H9 (cell line): ENCODE measurements around the gene PLP2. TPM values are rescaled to one million over a fixed set of nuclear protein-coding genes. Genes with fewer than 3 reads are reported as not detected.

ENCODE experiments used
- DNase-seq: peaks from one replicate; pipeline ENCODE4 v3.0.0-alpha.2; 2017
- H2AFZ ChIP-seq: one replicate; pipeline ENCODE4 v1.6.1; 2013; ENCODE audit warnings: mild to moderate bottlenecking, low read length, control low read depth, moderate library complexity
- H2AK5ac ChIP-seq: 2 replicates; pipeline ENCODE4 v1.6.1; 2013; ENCODE audit warnings: low read length, control low read depth, mixed read lengths; ENCODE audit not compliant: insufficient read length
- H2BK120ac ChIP-seq: one replicate; pipeline ENCODE4 v1.6.1; 2013; ENCODE audit warnings: low read depth, mild to moderate bottlenecking, low read length, control low read depth, inconsistent platforms; ENCODE audit not compliant: poor library complexity, severe bottlenecking
- H2BK12ac ChIP-seq: 2 replicates; pipeline ENCODE4 v1.6.1; 2013; ENCODE audit warnings: low read length, control low read depth, mixed read lengths, low read depth; ENCODE audit not compliant: insufficient read length
- H2BK15ac ChIP-seq: 2 replicates; pipeline ENCODE4 v1.6.1; 2013; ENCODE audit warnings: low read depth, low read length, control low read depth
- H2BK20ac ChIP-seq: one replicate; pipeline ENCODE4 v1.6.1; 2013; ENCODE audit warnings: low read depth, mild to moderate bottlenecking, low read length, control low read depth, inconsistent platforms; ENCODE audit not compliant: poor library complexity, severe bottlenecking
- H2BK5ac ChIP-seq: 2 replicates; pipeline ENCODE4 v1.6.1; 2013; ENCODE audit warnings: low read length, control low read depth, mixed read lengths; ENCODE audit not compliant: insufficient read length
- H3K14ac ChIP-seq: 2 replicates; pipeline ENCODE4 v1.6.1; 2013; ENCODE audit warnings: low read length, control low read depth; ENCODE audit not compliant: insufficient read depth
- H3K18ac ChIP-seq: 2 replicates; pipeline ENCODE4 v1.6.1; 2013; ENCODE audit warnings: low read depth, mild to moderate bottlenecking, mixed read lengths, low read length, control low read depth; ENCODE audit not compliant: insufficient read length
- H3K23ac ChIP-seq: 2 replicates; pipeline ENCODE4 v1.6.1; 2013; ENCODE audit warnings: low read length, control low read depth, mixed read lengths, low read depth; ENCODE audit not compliant: insufficient read length
- H3K23me2 ChIP-seq: 2 replicates; pipeline ENCODE4 v1.6.1; 2013; ENCODE audit warnings: low read depth, mild to moderate bottlenecking, mixed read lengths, low read length, control low read depth; ENCODE audit not compliant: insufficient read length, poor library complexity, severe bottlenecking
- H3K27ac ChIP-seq: 2 replicates; pipeline ENCODE4 v1.5.1; 2013; ENCODE audit warnings: low read length, control low read depth, mixed read lengths, low read depth; ENCODE audit not compliant: insufficient read length
- H3K27me3 ChIP-seq: 2 replicates; pipeline ENCODE4 v1.6.1; 2013; ENCODE audit warnings: low read length, control low read depth, inconsistent platforms; ENCODE audit not compliant: insufficient read depth
- H3K4ac ChIP-seq: 2 replicates; pipeline ENCODE4 v1.6.1; 2013; ENCODE audit warnings: low read depth, mild to moderate bottlenecking, control low read depth, inconsistent platforms, low read length, moderate library complexity
- H3K4me1 ChIP-seq: 2 replicates; pipeline ENCODE4 v1.6.1; 2013; ENCODE audit warnings: low read length, control low read depth, inconsistent platforms; ENCODE audit not compliant: insufficient read depth
- H3K4me2 ChIP-seq: 2 replicates; pipeline ENCODE4 v1.6.1; 2013; ENCODE audit warnings: low read length, control low read depth, mixed read lengths; ENCODE audit not compliant: insufficient read length, insufficient read depth
- H3K56ac ChIP-seq: 2 replicates; pipeline ENCODE4 v1.6.1; 2013; ENCODE audit warnings: low read depth, mild to moderate bottlenecking, mixed read lengths, low read length, control low read depth; ENCODE audit not compliant: insufficient read length
- H3K79me1 ChIP-seq: 2 replicates; pipeline ENCODE4 v1.6.1; 2013; ENCODE audit warnings: low read depth, mild to moderate bottlenecking, moderate library complexity, low read length, control low read depth, inconsistent platforms; ENCODE audit not compliant: insufficient read depth, poor library complexity, severe bottlenecking
- H3K79me2 ChIP-seq: 2 replicates; pipeline ENCODE4 v1.6.1; 2013; ENCODE audit warnings: low read length, control low read depth, inconsistent platforms; ENCODE audit not compliant: insufficient read depth
- H3K9ac ChIP-seq: 2 replicates; pipeline ENCODE4 v1.6.1; 2013; ENCODE audit warnings: low read length, control low read depth, mixed read lengths; ENCODE audit not compliant: insufficient read length; ENCODE audit errors: extremely low read depth
- H3K9me3 ChIP-seq: one replicate; pipeline ENCODE4 v1.6.1; 2013; ENCODE audit warnings: low read depth, low read length, inconsistent platforms; ENCODE audit not compliant: control insufficient read depth
- H3T11ph ChIP-seq: one replicate; pipeline ENCODE4 v1.6.1; 2013; ENCODE audit warnings: mild to moderate bottlenecking, low read length, control low read depth, inconsistent platforms
- H4K20me1 ChIP-seq: one replicate; pipeline ENCODE4 v1.6.1; 2013; ENCODE audit not compliant: control insufficient read depth, insufficient read length, insufficient read depth
- H4K5ac ChIP-seq: 2 replicates; pipeline ENCODE4 v1.6.1; 2013; ENCODE audit warnings: low read depth, mild to moderate bottlenecking, mixed read lengths, low read length, control low read depth; ENCODE audit not compliant: insufficient read length
- H4K8ac ChIP-seq: replicated peaks from 2 replicates; pipeline ENCODE4 v1.6.1; 2013; ENCODE audit warnings: low read length, control low read depth, mixed read lengths, low read depth; ENCODE audit not compliant: insufficient read length
- H4K91ac ChIP-seq: 2 replicates; pipeline ENCODE4 v1.6.1; 2013; ENCODE audit warnings: low read depth, mild to moderate bottlenecking, moderate library complexity, mixed read lengths, low read length, control low read depth; ENCODE audit not compliant: insufficient read length
- H3K27ac Mint-ChIP-seq, 3 experiments: 2 replicates in 2 of 3; 3 replicates in 1 of 3; pipeline ENCODE4 v1.8.0; 2020 to 2021; ENCODE audit warnings: mixed read lengths in 3 of 3, mild to moderate bottlenecking in 1 of 3, moderate library complexity in 1 of 3
- H3K27me3 Mint-ChIP-seq: 2 replicates; pipeline ENCODE4 v1.8.0; 2021; ENCODE audit warnings: low read depth, mild to moderate bottlenecking, moderate library complexity, mixed read lengths
- H3K36me3 Mint-ChIP-seq, 3 experiments: 2 replicates in 2 of 3; 3 replicates in 1 of 3; pipeline ENCODE4 v1.8.0; 2020 to 2021; ENCODE audit warnings: low read depth in 3 of 3, mixed read lengths in 3 of 3; ENCODE audit not compliant: insufficient read depth in 1 of 3
- H3K4me1 Mint-ChIP-seq, 2 experiments: 2 replicates each; pipeline ENCODE4 v1.8.0; 2020; ENCODE audit warnings: mixed read lengths in 2 of 2
- H3K4me3 Mint-ChIP-seq, 2 experiments: 2 replicates in 1 of 2; 3 replicates in 1 of 2; pipeline ENCODE4 v1.8.0; 2020 to 2021; ENCODE audit warnings: mild to moderate bottlenecking in 2 of 2, mixed read lengths in 2 of 2, moderate library complexity in 1 of 2
- H3K9me3 Mint-ChIP-seq, 2 experiments: 2 replicates in 1 of 2; 3 replicates in 1 of 2; pipeline ENCODE4 v1.8.0; 2020; ENCODE audit warnings: mild to moderate bottlenecking in 2 of 2, mixed read lengths in 2 of 2, moderate library complexity in 1 of 2
- CTCF ChIP-seq: fragments of 200-600 bp; sonication (generic); conservative IDR thresholded peaks from 3 replicates; pipeline ENCODE4 v1.8.0; 2021; ENCODE audit warnings: antibody characterized with exemption, mild to moderate bottlenecking
- WGBS: extraction: QIAGEN DNeasy Blood & Tissue Kit; methylation state at CpG from one replicate; pipeline ENCODE4 v1.1.7; 2013; ENCODE audit warnings: missing lambda C conversion rate, low lambda C conversion rate, mixed read lengths; ENCODE audit not compliant: insufficient read length; ENCODE audit errors: extremely low coverage; 5-methylcytosine and 5-hydroxymethylcytosine counted together
- total RNA-seq: library from RNA; stranded (reverse); gene quantifications from 2 replicates; pipeline ENCODE4 v1.2.1, GENCODE V29; 2021

The PLP2 gene
- total RNA-seq, 1 experiment from 2014 or later: 11.7 TPM

- no peak for TF ChIP-seq CTCF
- H3K4me1 Mint-ChIP-seq: peaks cover 0 to 12% of the 10 kb centered on the region in 2 experiments; a peak in 2 of 4 replicates
- no peak overlapping the region for H4K5ac ChIP-seq
- no peaks in the 10 kb centered on the region for H4K20me1 ChIP-seq
- peaks cover 10% of the 10 kb centered on the region for H3K23me2 ChIP-seq
- no peak overlapping the region for H3K14ac ChIP-seq
- H3K4me2 ChIP-seq: no peak overlapping the region
- no peak overlapping the region for H4K91ac ChIP-seq
- no peaks in the 10 kb centered on the region; the same call in 1 of the 2 replicates for H3K27me3 ChIP-seq
- H3T11ph ChIP-seq: no peak overlapping the region
- no peak overlapping the region for H4K8ac ChIP-seq
- no peak overlapping the region for H2AK5ac ChIP-seq
- H3K23ac ChIP-seq: no peak overlapping the region
- H2BK12ac ChIP-seq: no peak overlapping the region
- H2BK20ac ChIP-seq: no peak overlapping the region
- WGBS: no CpG with 5 or more reads among the region's 27 CpGs
- H3K36me3 Mint-ChIP-seq: peaks cover 28 to 57% (median 49%) of the 10 kb centered on the region in 3 experiments
- no peak overlapping the region for H3K4me3 Mint-ChIP-seq
- H3K9me3 ChIP-seq: peaks cover 22% of the 10 kb centered on the region
- no peak overlapping the region for H2AFZ ChIP-seq
- H3K4ac ChIP-seq: no peak overlapping the region
- no peak overlapping the region for H3K27ac ChIP-seq
- H3K79me2 ChIP-seq: no peaks in the 10 kb centered on the region
- no peak overlapping the region for H2BK5ac ChIP-seq
- no peaks in the 10 kb centered on the region for H3K4me1 ChIP-seq
- peaks cover 13% of the 10 kb centered on the region for H3K27me3 Mint-ChIP-seq
- H3K79me1 ChIP-seq: no peaks in the 10 kb centered on the region
- H3K27ac Mint-ChIP-seq: no peak overlapping the region
- H3K56ac ChIP-seq: no peak overlapping the region
- DNase-seq: no peak
- no peak overlapping the region for H3K18ac ChIP-seq
- no peak overlapping the region for H2BK15ac ChIP-seq
- H3K9ac ChIP-seq: no peak overlapping the region
- no peak overlapping the region for H2BK120ac ChIP-seq
- peaks cover 70 to 73% of the 10 kb centered on the region in 2 experiments for H3K9me3 Mint-ChIP-seq
Observed at GRCh38 chrX:49176421-49177326, 5.0 kb downstream of the PLP2 start.
